Astrocyte of the cerebellum (primary cell): ENCODE measurements around the gene TGFB3.
"Not testable (repeated sequence)": the region's sequence is repeated elsewhere in the genome, so short reads cannot be mapped to it uniquely, and the experiment has no call there.

Source experiments
- DNase-seq: peaks from one replicate; pipeline ENCODE4 v3.0.0-alpha.2; 2011; ENCODE audit warnings: low read depth
- H3K4me3 ChIP-seq: 2 replicates; pipeline ENCODE4 v1.5.1; 2011; ENCODE audit warnings: mild to moderate bottlenecking, low read depth, low read length, moderate library complexity
- CTCF ChIP-seq: IDR thresholded peaks from 2 replicates; pipeline ENCODE4 v1.5.1; 2012; ENCODE audit warnings: low read length, low read depth, moderate library complexity, mild to moderate bottlenecking; ENCODE audit errors: missing control alignments
- in situ Hi-C: cut with HindIII; loops from 2 replicates; pipeline ENCODE4 v1.10.0; 2017; ENCODE audit warnings: low sequenced_read_pairs

The TGFB3 gene

GRCh38 chr14:76015191-76015590 is 33.4 kb upstream of the TGFB3 start:
- in situ Hi-C loops = no loop called here
- DNase-seq = no peak
- H3K4me3 ChIP-seq = no peak overlapping the region
- TF ChIP-seq CTCF = no peak

- in situ Hi-C loops = no loop called here
- no peak overlapping the region for H3K4me3 ChIP-seq
- DNase-seq = no peak
- TF ChIP-seq CTCF = no peak
These were observed 30.6 kb upstream of the TGFB3 start for GRCh38 chr14:76012354-76012753.

- no peak for TF ChIP-seq CTCF
- H3K4me3 ChIP-seq = no peak overlapping the region
- in situ Hi-C loops = no loop called here
- DNase-seq = no peak
These were observed 30.1 kb upstream of the TGFB3 start for GRCh38 chr14:76011930-76012329.

- H3K4me3 ChIP-seq, DNase-seq, in situ Hi-C loops: not testable (repeated sequence)
These were observed 27.8 kb upstream of the TGFB3 start for GRCh38 chr14:76009627-76010026.

GRCh38 chr14:76007852-76008251 is 26.1 kb upstream of the TGFB3 start:
- no peak overlapping the region for H3K4me3 ChIP-seq
- DNase-seq = no peak
- in situ Hi-C loops = no loop called here
- TF ChIP-seq CTCF = no peak

- H3K4me3 ChIP-seq = no peak overlapping the region
- in situ Hi-C loops = no loop called here
- no peak for TF ChIP-seq CTCF
- DNase-seq = no peak
These were observed 25.6 kb upstream of the TGFB3 start for GRCh38 chr14:76007379-76007778.

GRCh38 chr14:76006253-76006652 is 24.5 kb upstream of the TGFB3 start:
- no peak for TF ChIP-seq CTCF
- no peak overlapping the region for H3K4me3 ChIP-seq
- in situ Hi-C loops = no loop called here
- DNase-seq = no peak
